GM12891 (cell line): ENCODE results near the gene EYA4.

ENCODE experiments used
- POLR2A ChIP-seq: IDR thresholded peaks from 2 replicates; pipeline ENCODE4 v1.6.1; 2011; ENCODE audit warnings: low read depth, low read length, control low read depth
- TAF1 ChIP-seq: IDR thresholded peaks from 2 replicates; pipeline ENCODE4 v1.6.1; 2011; ENCODE audit warnings: low read depth, low read length, control low read depth

- TF ChIP-seq TAF1 (no peak), POLR2A (no peak)
Observed at GRCh38 chr6:133286765-133287164, 45.6 kb downstream of the EYA4 start.
